WI38 (cell line): ENCODE data around the gene BEND2.
"Not testable (repeated sequence)": the region's sequence is repeated elsewhere in the genome, so short reads cannot be mapped to it uniquely, and the experiment has no call there.

Source experiments
- H3K4me3 ChIP-seq: 2 replicates; pipeline ENCODE4 v1.5.1; 2011; ENCODE audit warnings: low read depth, mild to moderate bottlenecking, control low read depth, low read length
- CTCF ChIP-seq: IDR thresholded peaks from 2 replicates; pipeline ENCODE4 v1.5.1; 2012; ENCODE audit warnings: low read depth, mild to moderate bottlenecking, control low read depth, low read length

Gene BEND2

DNA sequence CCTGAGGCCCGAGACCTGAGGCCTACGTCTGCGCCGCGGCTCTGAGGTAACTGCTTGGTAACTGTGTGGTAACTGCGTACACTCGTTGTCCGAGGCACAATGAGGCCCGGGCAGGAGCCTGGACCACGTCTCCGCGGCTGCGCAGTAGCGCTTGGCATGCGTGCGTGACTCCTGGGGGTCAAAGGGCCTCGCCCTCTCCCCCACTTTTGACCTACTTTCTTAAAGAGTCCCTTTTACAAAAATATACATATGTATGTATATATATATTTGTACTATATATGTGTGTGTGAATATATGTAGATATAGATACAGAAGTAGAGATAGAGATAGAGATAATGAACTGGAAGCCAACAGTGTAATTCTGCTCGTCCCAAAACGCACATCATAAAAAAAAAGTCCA, at the start of gene BEND2:
Gene BEND2, minus strand, starts transcription at position 101 of the 400 bp plus-strand sequence. CDS start 136 bp downstream, outside the sequence.
- TF ChIP-seq CTCF = no peak
- no peak within 1 kb of the TSS for H3K4me3 ChIP-seq

DNA sequence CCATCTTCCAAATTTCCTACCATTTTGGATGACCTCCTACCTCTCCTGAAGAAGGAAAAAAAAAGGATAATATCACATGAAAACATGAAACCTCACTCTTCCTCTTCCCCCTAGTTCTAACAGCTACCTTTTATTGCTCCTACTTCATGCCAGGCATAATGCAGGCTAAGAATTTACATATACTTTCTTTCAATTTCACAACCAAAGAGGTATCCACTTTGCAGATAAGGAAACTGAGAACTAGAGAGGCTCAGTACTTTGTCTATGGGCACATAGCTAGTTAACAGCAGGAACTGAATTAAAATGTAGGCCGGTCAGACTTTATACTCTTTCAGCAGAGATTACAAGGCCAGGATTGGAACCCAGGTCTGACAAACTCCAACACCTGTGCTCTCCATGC, 34.4 kb upstream of the BEND2 start:
- no peak for TF ChIP-seq CTCF
- no peak overlapping the region for H3K4me3 ChIP-seq

DNA sequence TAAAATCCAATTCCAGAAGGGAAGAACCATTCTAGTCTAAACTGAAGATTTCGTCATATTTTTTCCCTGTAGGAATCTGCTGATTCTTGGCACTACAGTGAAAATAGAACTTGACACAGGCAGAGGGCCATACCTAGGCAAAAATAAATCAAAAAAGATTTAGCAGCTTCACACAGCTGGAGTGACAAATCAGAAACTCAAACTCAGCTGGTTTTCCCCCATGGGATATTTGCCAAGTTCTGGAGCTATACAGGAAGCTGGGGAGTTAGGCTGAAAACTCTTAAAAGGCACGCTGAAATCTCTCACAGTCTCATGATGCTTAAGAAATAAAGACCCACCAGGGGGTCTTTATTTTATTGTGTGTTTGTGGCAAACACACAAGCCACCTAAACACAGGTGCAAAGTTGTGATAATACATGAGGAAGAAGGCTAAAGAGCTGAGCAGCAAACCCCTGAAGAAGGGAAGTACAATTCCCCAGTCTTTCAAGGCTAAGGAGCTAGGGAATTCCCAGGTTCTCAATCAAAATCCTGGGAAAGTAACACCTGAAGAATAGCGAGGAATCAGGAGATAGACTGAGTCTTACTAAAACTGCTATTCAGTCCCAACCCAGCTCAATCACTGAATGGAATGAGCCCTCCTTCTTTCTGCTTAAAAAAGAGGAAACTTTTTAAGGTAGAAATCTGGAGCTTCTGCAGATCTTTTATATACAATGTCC, 32.1 kb upstream of the BEND2 start:
- no peak overlapping the region for H3K4me3 ChIP-seq
- TF ChIP-seq CTCF = no peak

DNA sequence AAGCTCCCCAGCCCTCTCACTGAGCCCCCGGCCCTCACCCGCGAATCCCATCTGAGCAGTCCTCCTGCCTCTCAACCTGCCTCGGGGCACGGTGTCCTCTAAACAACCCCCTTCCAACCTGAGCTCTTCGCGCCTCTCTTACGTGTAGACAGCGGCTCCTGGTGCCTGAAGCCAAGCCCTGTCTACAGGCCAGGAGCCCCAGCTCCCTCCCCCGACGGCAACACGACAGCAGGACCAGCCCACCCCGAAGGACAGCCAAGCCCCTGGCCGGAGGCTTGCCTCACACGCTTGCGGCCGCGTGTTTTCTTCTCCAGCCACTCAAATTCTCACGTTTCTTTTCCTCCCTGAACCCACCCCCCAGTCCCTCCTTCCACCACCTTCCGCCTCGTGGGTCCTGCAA, 9.0 kb upstream of the BEND2 start:
- H3K4me3 ChIP-seq = not testable (repeated sequence)

- no peak overlapping the region for H3K4me3 ChIP-seq
- TF ChIP-seq CTCF = no peak
Observed at GRCh38 chrX:18228069-18228468, 7.4 kb upstream of the BEND2 start.

GRCh38 chrX:18227458-18227857, 6.8 kb upstream of the BEND2 start:
- TF ChIP-seq CTCF = no peak
- no peak overlapping the region for H3K4me3 ChIP-seq

GRCh38 chrX:18210470-18210869, 10.2 kb downstream of the BEND2 start:
- no peak overlapping the region for H3K4me3 ChIP-seq
- no peak for TF ChIP-seq CTCF

DNA sequence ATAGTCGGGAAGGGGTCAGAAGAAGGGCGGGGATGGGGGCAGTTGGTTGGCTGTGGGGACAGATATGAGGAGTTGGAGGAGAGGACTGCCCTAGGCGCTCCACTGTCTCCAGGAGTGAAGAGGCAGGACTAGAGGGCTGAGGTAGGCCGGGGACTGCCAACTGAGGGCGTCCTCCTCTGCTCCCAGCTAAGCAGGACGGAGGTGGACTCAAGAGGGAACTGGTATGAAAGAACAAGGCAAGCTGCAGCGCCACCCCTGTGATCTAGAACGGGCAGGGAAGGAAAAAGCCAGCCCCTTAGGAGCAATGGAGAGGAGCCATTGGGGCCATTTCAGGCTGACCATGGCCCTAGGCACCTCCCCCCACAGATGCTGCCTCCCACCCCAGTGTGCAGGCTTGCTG, 14.0 kb downstream of the BEND2 start:
- H3K4me3 ChIP-seq = no peak overlapping the region
- no peak for TF ChIP-seq CTCF
